Astrocyte (in vitro differentiated cells and primary cell): ENCODE measurements around the gene EIF4ENIF1. TPM values are rescaled to one million over a fixed set of nuclear protein-coding genes. Genes with fewer than 3 reads are reported as not detected.
"Not testable (repeated sequence)": the region's sequence is repeated elsewhere in the genome, so short reads cannot be mapped to it uniquely, and the experiment has no call there.

Source experiments
- DNase-seq: peaks from one replicate; pipeline ENCODE4 v3.0.0-alpha.2; 2010; ENCODE audit warnings: low read depth
- FAIRE-seq: peaks from 2 replicates; lab custom pipeline; 2011; peaks lifted over from hg19 to GRCh38; lab: Jason Lieb, UNC
- H2AFZ ChIP-seq: 2 replicates; pipeline ENCODE4 v1.6.0; 2012; ENCODE audit warnings: low read depth, low read length, inconsistent platforms
- H3K27ac ChIP-seq: 2 replicates; pipeline ENCODE4 v1.5.1; 2011; ENCODE audit warnings: low read depth, low read length, inconsistent platforms
- H3K27me3 ChIP-seq: 2 replicates; pipeline ENCODE4 v1.6.0; 2011; ENCODE audit warnings: low read length, inconsistent platforms; ENCODE audit not compliant: insufficient read depth
- H3K36me3 ChIP-seq: 2 replicates; pipeline ENCODE4 v1.5.1; 2011; ENCODE audit warnings: low read length, inconsistent platforms; ENCODE audit not compliant: insufficient read depth
- H3K4me1 ChIP-seq: 2 replicates; pipeline ENCODE4 v1.5.1; 2011; ENCODE audit warnings: low read length, inconsistent platforms; ENCODE audit not compliant: insufficient read depth
- H3K4me2 ChIP-seq: 2 replicates; pipeline ENCODE4 v1.6.0; 2012; ENCODE audit warnings: low read length, inconsistent platforms
- H3K4me3 ChIP-seq: 2 replicates; pipeline ENCODE4 v1.5.1; 2011; ENCODE audit warnings: low read depth, mild to moderate bottlenecking, low read length, inconsistent platforms; ENCODE audit not compliant: insufficient read depth
- H3K79me2 ChIP-seq: 2 replicates; pipeline ENCODE4 v1.6.0; 2012; ENCODE audit warnings: mild to moderate bottlenecking, low read length, inconsistent platforms; ENCODE audit not compliant: insufficient read depth
- H3K9ac ChIP-seq: 2 replicates; pipeline ENCODE4 v1.6.0; 2012; ENCODE audit warnings: mild to moderate bottlenecking, low read length, inconsistent platforms
- H3K9me3 ChIP-seq: 2 replicates; pipeline ENCODE4 v1.5.1; 2012; ENCODE audit warnings: low read depth, mild to moderate bottlenecking, low read length, inconsistent platforms; ENCODE audit not compliant: insufficient read depth
- H4K20me1 ChIP-seq: 2 replicates; pipeline ENCODE4 v1.6.0; 2012; ENCODE audit warnings: low read length, inconsistent platforms; ENCODE audit not compliant: insufficient read depth
- H3K27ac Mint-ChIP-seq: one replicate; pipeline ENCODE4 v1.8.0; 2021; ENCODE audit warnings: mild to moderate bottlenecking, mixed read lengths; ENCODE audit not compliant: unreplicated experiment
- H3K27me3 Mint-ChIP-seq: one replicate; pipeline ENCODE4 v1.8.0; 2021; ENCODE audit warnings: low read depth, mixed read lengths; ENCODE audit not compliant: unreplicated experiment
- H3K36me3 Mint-ChIP-seq: one replicate; pipeline ENCODE4 v1.8.0; 2021; ENCODE audit warnings: low read depth, mixed read lengths; ENCODE audit not compliant: unreplicated experiment
- H3K4me1 Mint-ChIP-seq: one replicate; pipeline ENCODE4 v1.8.0; 2021; ENCODE audit warnings: low read depth, mixed read lengths; ENCODE audit not compliant: unreplicated experiment
- H3K4me3 Mint-ChIP-seq: one replicate; pipeline ENCODE4 v1.8.0; 2021; ENCODE audit warnings: mild to moderate bottlenecking, moderate library complexity, mixed read lengths; ENCODE audit not compliant: unreplicated experiment
- H3K9me3 Mint-ChIP-seq: one replicate; pipeline ENCODE4 v1.8.0; 2021; ENCODE audit warnings: mild to moderate bottlenecking, mixed read lengths; ENCODE audit not compliant: unreplicated experiment
- CTCF ChIP-seq: IDR thresholded peaks from 2 replicates; pipeline ENCODE4 v1.5.1; 2011; ENCODE audit warnings: low read depth, mild to moderate bottlenecking, inconsistent platforms, low read length, moderate library complexity; ENCODE audit not compliant: insufficient read depth
- EZH2 ChIP-seq: IDR thresholded peaks from 2 replicates; pipeline ENCODE4 v1.6.1; 2012; ENCODE audit warnings: mild to moderate bottlenecking, low read length, inconsistent platforms; ENCODE audit not compliant: insufficient read depth
- total RNA-seq: library from RNA; stranded (reverse); gene quantifications from 2 replicates; pipeline ENCODE4 v1.2.1, GENCODE V29; 2021

The EIF4ENIF1 gene
- total RNA-seq, 1 donor from 2014 or later = 27.0 TPM

DNA sequence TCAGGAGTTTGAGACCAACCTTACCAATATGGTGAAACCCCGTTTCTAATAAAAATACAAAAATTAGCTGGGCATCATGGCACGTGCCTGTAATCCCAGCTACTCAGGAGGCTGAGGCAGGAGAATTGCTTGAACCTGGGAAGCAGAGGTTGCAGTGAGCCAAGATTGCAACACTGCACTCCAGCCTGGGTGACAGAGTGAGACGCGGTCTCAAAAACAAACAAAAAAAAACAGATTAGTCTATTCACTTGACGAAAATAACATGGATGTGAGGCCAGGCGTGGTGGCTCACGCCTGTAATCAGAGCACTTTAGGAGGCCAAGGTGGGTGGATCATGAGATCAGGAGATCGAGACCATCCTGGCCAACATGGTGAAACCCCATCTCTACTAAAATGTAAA, 7.2 kb downstream of the EIF4ENIF1 start:
- not testable (repeated sequence) for FAIRE-seq, H3K4me2 ChIP-seq, H3K4me3 Mint-ChIP-seq, H3K4me1 Mint-ChIP-seq, H3K4me1 ChIP-seq, H3K27me3 ChIP-seq, H3K9ac ChIP-seq, H3K27ac ChIP-seq, H3K9me3 Mint-ChIP-seq, H3K9me3 ChIP-seq, H2AFZ ChIP-seq, H3K4me3 ChIP-seq, DNase-seq, H3K27ac Mint-ChIP-seq, H3K27me3 Mint-ChIP-seq
- peaks cover 72% of the 10 kb centered on the region for H3K79me2 ChIP-seq
- peaks cover 12% of the 10 kb centered on the region for H3K36me3 Mint-ChIP-seq
- peaks cover 58% of the 10 kb centered on the region for H4K20me1 ChIP-seq
- H3K36me3 ChIP-seq = peaks cover 33% of the 10 kb centered on the region

DNA sequence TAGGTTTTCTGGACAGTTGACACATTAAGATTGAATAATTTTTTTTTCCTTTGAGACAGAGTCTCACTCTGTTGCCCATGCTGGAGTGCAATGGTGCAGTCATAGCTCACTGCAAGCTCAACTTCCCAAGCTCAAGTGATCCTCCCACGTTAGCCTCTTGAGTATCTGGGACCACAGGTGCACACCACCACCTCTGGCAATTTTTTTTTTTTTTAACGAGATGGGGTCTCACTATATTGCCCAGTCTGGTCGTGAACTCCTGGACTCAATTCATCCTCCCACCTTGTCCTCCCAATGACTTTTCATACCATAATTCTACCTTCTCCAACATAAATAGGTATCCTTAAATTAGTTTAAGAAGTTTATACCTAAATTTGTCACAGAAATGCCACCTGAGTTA, 8.5 kb downstream of the EIF4ENIF1 start:
- Histone ChIP-seq H2AFZ (no peak overlapping the region), H4K20me1 (peaks cover 65% of the 10 kb centered on the region), H3K9me3 (no peaks in the 10 kb centered on the region), H3K4me2 (no peak overlapping the region), H3K36me3 (peaks cover 30% of the 10 kb centered on the region), H3K79me2 (peaks cover 76% of the 10 kb centered on the region), H3K27ac (no peak overlapping the region), H3K27me3 (no peaks in the 10 kb centered on the region), H3K4me3 (no peak overlapping the region), H3K4me1 (no peaks in the 10 kb centered on the region), H3K9ac (no peak overlapping the region)
- H3K9me3 Mint-ChIP-seq = no peaks in the 10 kb centered on the region
- no peak for DNase-seq
- H3K36me3 Mint-ChIP-seq = peaks cover 15% of the 10 kb centered on the region
- no peaks in the 10 kb centered on the region for H3K4me1 Mint-ChIP-seq
- no peak overlapping the region for H3K4me3 Mint-ChIP-seq
- no peak overlapping the region for H3K27ac Mint-ChIP-seq
- no peaks in the 10 kb centered on the region for H3K27me3 Mint-ChIP-seq
- TF ChIP-seq EZH2 (no peak), CTCF (no peak)
- no peak for FAIRE-seq

DNA sequence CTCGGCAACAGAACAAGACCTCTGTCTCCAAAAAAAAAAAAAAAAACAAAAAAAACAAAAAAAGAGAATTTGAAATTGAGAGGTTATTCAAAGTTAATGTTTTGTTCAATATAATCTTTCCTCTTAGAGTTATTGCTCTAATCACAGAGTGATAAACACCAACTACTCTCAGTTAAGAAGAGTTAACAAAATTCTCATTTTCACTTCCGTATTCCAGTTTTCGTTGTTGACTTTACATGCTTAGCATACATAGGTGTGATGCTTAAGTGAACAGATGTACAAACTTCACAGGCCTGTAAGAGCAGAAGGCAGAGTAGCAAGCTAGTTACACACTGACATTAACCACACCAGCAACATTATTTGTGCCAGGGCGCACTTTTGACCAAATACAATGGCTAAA, 12.3 kb downstream of the EIF4ENIF1 start:
- H2AFZ ChIP-seq = no peak overlapping the region
- no peaks in the 10 kb centered on the region for H3K27me3 ChIP-seq
- H3K79me2 ChIP-seq = peaks cover 81% of the 10 kb centered on the region
- no peak overlapping the region for H3K4me3 Mint-ChIP-seq
- H3K27ac ChIP-seq = no peak overlapping the region
- FAIRE-seq (no peak), DNase-seq (no peak)
- no peak overlapping the region for H3K4me3 ChIP-seq
- H4K20me1 ChIP-seq = peaks cover 80% of the 10 kb centered on the region
- no peaks in the 10 kb centered on the region for H3K27me3 Mint-ChIP-seq
- no peak overlapping the region for H3K27ac Mint-ChIP-seq
- no peak overlapping the region for H3K4me2 ChIP-seq
- H3K36me3 Mint-ChIP-seq = peaks cover 21% of the 10 kb centered on the region
- peaks cover 24% of the 10 kb centered on the region for H3K36me3 ChIP-seq
- H3K9ac ChIP-seq = no peak overlapping the region
- H3K4me1 Mint-ChIP-seq = peaks cover 5% of the 10 kb centered on the region
- no peaks in the 10 kb centered on the region for H3K9me3 ChIP-seq
- TF ChIP-seq EZH2 (no peak), CTCF (no peak)
- H3K9me3 Mint-ChIP-seq = no peaks in the 10 kb centered on the region
- H3K4me1 ChIP-seq = no peaks in the 10 kb centered on the region
